ENCODE measurements around the gene BNC2. TPM values are rescaled to one million over a fixed set of nuclear protein-coding genes. Genes with fewer than 3 reads are reported as not detected.

Gene BNC2
- total RNA-seq, 1 experiment from 2014 or later: 4.9 TPM

DNA sequence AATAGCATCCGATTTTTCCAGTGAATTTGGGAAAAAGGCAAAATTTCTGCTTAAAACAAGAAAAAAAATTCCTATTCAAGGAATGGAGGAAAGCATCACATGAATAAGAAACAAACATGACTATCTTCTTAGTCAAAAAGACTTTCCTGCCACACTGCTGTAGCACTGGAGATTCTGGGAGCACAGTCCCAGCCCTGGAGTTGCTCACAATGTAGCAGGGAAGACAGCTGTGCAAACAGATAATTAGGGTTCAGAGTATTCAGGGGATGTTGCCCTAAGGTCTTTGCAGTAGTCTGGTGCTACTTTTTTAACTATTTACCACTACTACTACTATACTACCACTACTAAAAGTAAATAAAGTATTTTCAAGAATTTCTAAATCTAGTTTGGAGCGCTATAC lies 86.5 kb downstream of the BNC2 start:
- Histone ChIP-seq H3K27me3 (replicated peaks) (no peaks in the 10 kb centered on the region), H3K36me3 (no peaks in the 10 kb centered on the region), H3K4me3 (no peak overlapping the region), H3K27ac (no peak overlapping the region), H3K4me1 (replicated peaks) (no peaks in the 10 kb centered on the region), H3K9me3 (replicated peaks) (no peaks in the 10 kb centered on the region)
- DNase-seq (ENCODE audit: low read depth in 1 of 2, low spot score in 2 of 2): no peak

GRCh38 chr9:16782490-16782889 lies 88.0 kb downstream of the BNC2 start:
- Histone ChIP-seq H3K9me3 (replicated peaks) (no peaks in the 10 kb centered on the region), H3K4me1 (replicated peaks) (no peaks in the 10 kb centered on the region), H3K27ac (no peak overlapping the region), H3K36me3 (no peaks in the 10 kb centered on the region), H3K4me3 (no peak overlapping the region), H3K27me3 (replicated peaks) (no peaks in the 10 kb centered on the region)
- no peak for DNase-seq (ENCODE audit: low read depth in 1 of 2, low spot score in 2 of 2)

DNA sequence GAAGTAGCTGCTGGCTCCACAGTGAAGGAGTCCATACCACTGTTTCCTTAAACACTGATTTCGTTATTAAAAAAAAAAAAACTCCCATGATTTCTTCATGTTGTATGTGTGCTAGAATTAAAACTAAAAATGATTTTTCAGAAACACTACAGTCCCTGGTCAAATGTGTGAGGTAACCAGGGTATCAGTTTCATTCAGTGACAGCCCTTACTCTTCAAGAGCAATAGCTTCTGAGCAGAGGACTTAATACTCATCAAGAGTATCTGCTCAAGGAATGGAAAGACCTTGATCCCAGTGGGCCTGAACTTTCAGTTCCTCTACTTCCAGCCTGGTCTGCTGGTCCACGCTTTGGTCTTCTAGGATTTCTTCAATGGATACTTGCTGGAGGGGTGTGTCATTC lies 95.1 kb downstream of the BNC2 start:
- no peaks in the 10 kb centered on the region for H3K36me3 ChIP-seq
- H3K27ac ChIP-seq: no peak overlapping the region
- no peaks in the 10 kb centered on the region for H3K4me1 ChIP-seq (replicated peaks)
- no peaks in the 10 kb centered on the region for H3K9me3 ChIP-seq (replicated peaks)
- DNase-seq (ENCODE audit: low read depth in 1 of 2, low spot score in 2 of 2): no peak
- no peaks in the 10 kb centered on the region for H3K27me3 ChIP-seq (replicated peaks)
- no peak overlapping the region for H3K4me3 ChIP-seq

GRCh38 chr9:16773617-16774016 lies 96.9 kb downstream of the BNC2 start:
- Histone ChIP-seq H3K27ac (no peak overlapping the region), H3K9me3 (replicated peaks) (no peaks in the 10 kb centered on the region), H3K4me1 (replicated peaks) (no peaks in the 10 kb centered on the region), H3K36me3 (no peaks in the 10 kb centered on the region), H3K27me3 (replicated peaks) (no peaks in the 10 kb centered on the region), H3K4me3 (no peak overlapping the region)
- no peak for DNase-seq (ENCODE audit: low read depth in 1 of 2, low spot score in 2 of 2)

DNA sequence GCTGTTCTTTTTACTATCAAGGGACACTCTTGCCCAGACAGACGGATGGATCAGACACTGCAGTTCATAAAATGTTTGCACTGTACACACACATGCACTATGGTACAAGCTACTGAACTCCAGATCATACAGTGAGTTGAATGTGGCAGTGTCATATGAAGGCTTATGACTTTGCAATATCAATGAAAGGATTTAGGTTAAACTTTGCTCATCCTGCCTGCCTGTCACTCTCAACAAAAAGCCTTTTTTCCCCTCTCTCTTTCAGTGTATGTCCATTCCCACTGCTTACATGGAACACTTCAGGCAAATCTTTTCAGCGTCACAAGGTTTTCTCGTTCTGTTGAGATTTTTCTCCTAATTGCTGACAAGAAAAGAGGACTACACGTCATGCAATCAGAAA lies 97.4 kb downstream of the BNC2 start:
- no peak overlapping the region for H3K4me3 ChIP-seq
- H3K9me3 ChIP-seq (replicated peaks): no peaks in the 10 kb centered on the region
- no peaks in the 10 kb centered on the region for H3K4me1 ChIP-seq (replicated peaks)
- DNase-seq (ENCODE audit: low read depth in 1 of 2, low spot score in 2 of 2): no peak
- H3K27me3 ChIP-seq (replicated peaks): no peaks in the 10 kb centered on the region
- no peak overlapping the region for H3K27ac ChIP-seq
- H3K36me3 ChIP-seq: no peaks in the 10 kb centered on the region

- DNase-seq (ENCODE audit: low read depth in 1 of 2, low spot score in 2 of 2): no peak
- Histone ChIP-seq H3K9me3 (replicated peaks) (no peaks in the 10 kb centered on the region), H3K4me1 (replicated peaks) (no peaks in the 10 kb centered on the region), H3K27me3 (replicated peaks) (no peaks in the 10 kb centered on the region), H3K4me3 (no peak overlapping the region), H3K36me3 (no peaks in the 10 kb centered on the region), H3K27ac (no peak overlapping the region)
Observed at GRCh38 chr9:16771356-16771755, 99.1 kb downstream of the BNC2 start.

GRCh38 chr9:16769291-16769690 lies 101.2 kb downstream of the BNC2 start:
- Histone ChIP-seq H3K4me1 (replicated peaks) (no peaks in the 10 kb centered on the region), H3K36me3 (no peaks in the 10 kb centered on the region), H3K4me3 (no peak overlapping the region), H3K9me3 (replicated peaks) (no peaks in the 10 kb centered on the region), H3K27ac (no peak overlapping the region), H3K27me3 (replicated peaks) (no peaks in the 10 kb centered on the region)
- DNase-seq (ENCODE audit: low read depth in 1 of 2, low spot score in 2 of 2): no peak

DNA sequence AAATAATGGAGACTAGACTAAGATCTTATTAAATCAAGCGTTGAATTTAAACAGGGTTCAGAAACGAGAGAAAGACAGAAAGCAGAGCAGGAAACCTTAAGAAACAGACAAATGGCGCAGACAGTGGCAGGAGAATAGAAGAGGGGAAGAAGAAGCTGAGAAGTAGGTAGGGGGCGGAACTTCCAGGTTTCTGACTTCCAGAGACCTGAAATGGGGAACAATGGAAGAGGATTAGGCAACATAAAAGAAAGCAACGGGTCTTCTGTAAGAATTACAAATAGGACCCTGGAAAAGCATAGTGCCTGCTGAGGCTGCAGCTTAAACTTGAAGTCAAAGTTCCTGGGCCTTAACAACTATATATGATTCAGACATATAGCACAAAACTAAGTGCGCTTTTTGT lies 101.7 kb downstream of the BNC2 start:
- Histone ChIP-seq H3K36me3 (no peaks in the 10 kb centered on the region), H3K27ac (no peak overlapping the region), H3K9me3 (replicated peaks) (no peaks in the 10 kb centered on the region)

GRCh38 chr9:16767366-16767765 lies 103.1 kb downstream of the BNC2 start:
- Histone ChIP-seq H3K9me3 (replicated peaks) (no peaks in the 10 kb centered on the region), H3K4me3 (no peak overlapping the region), H3K36me3 (no peaks in the 10 kb centered on the region), H3K27me3 (replicated peaks) (no peaks in the 10 kb centered on the region), H3K27ac (no peak overlapping the region), H3K4me1 (replicated peaks) (no peaks in the 10 kb centered on the region)
- DNase-seq (ENCODE audit: low read depth in 1 of 2, low spot score in 2 of 2): no peak

More for the DNA sequence above, 101.7 kb downstream of the BNC2 start:
- Histone ChIP-seq H3K4me1 (replicated peaks) (no peaks in the 10 kb centered on the region), H3K4me3 (no peak overlapping the region), H3K27me3 (replicated peaks) (no peaks in the 10 kb centered on the region)
- DNase-seq (ENCODE audit: low read depth in 1 of 2, low spot score in 2 of 2): no peak

- Histone ChIP-seq H3K27ac (no peak overlapping the region), H3K36me3 (no peaks in the 10 kb centered on the region), H3K9me3 (replicated peaks) (no peaks in the 10 kb centered on the region), H3K27me3 (replicated peaks) (no peaks in the 10 kb centered on the region), H3K4me3 (no peak overlapping the region), H3K4me1 (replicated peaks) (no peaks in the 10 kb centered on the region)
- no peak for DNase-seq (ENCODE audit: low read depth in 1 of 2, low spot score in 2 of 2)
Observed at GRCh38 chr9:16763946-16764345, 106.5 kb downstream of the BNC2 start.

- DNase-seq (ENCODE audit: low read depth in 1 of 2, low spot score in 2 of 2): no peak
Observed at GRCh38 chr9:16755467-16756160, 114.9 kb downstream of the BNC2 start.

GRCh38 chr9:16754662-16755061 lies 115.8 kb downstream of the BNC2 start:
- H3K9me3 ChIP-seq (replicated peaks): no peaks in the 10 kb centered on the region
- H3K27ac ChIP-seq: no peak overlapping the region
- DNase-seq (ENCODE audit: low read depth in 1 of 2, low spot score in 2 of 2): no peak
- no peak overlapping the region for H3K4me3 ChIP-seq
- H3K36me3 ChIP-seq: no peaks in the 10 kb centered on the region
- no peaks in the 10 kb centered on the region for H3K4me1 ChIP-seq (replicated peaks)
- no peaks in the 10 kb centered on the region for H3K27me3 ChIP-seq (replicated peaks)

More at GRCh38 chr9:16755467-16756160, 114.9 kb downstream of the BNC2 start:
- H3K36me3 ChIP-seq: no peaks in the 10 kb centered on the region
- no peak overlapping the region for H3K4me3 ChIP-seq
- H3K27ac ChIP-seq: no peak overlapping the region
- H3K4me1 ChIP-seq (replicated peaks): no peaks in the 10 kb centered on the region
- H3K27me3 ChIP-seq (replicated peaks): no peaks in the 10 kb centered on the region
- H3K9me3 ChIP-seq (replicated peaks): no peaks in the 10 kb centered on the region

DNA sequence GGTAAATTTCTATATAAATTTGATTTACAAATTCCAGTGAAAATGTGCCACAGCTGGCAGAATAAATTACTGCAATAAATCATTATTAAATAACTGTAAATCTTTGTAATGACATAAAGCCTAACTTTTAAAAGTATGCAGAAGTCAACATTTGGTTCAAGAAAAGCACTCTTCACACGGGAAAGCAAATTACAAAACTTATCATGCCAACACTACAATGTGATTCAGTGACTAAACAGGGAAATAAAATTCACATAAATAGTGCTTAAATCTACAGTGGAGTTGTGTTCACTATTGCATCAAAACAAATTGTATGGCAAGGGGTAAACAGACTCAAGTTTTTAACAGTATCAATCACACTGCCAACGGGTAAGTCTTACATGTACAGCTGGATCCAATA lies 117.2 kb downstream of the BNC2 start:
- H3K36me3 ChIP-seq: no peaks in the 10 kb centered on the region
- DNase-seq (ENCODE audit: low read depth in 1 of 2, low spot score in 2 of 2): no peak
- no peaks in the 10 kb centered on the region for H3K27me3 ChIP-seq (replicated peaks)
- no peaks in the 10 kb centered on the region for H3K9me3 ChIP-seq (replicated peaks)
- no peak overlapping the region for H3K27ac ChIP-seq
- no peak overlapping the region for H3K4me3 ChIP-seq
- H3K4me1 ChIP-seq (replicated peaks): no peaks in the 10 kb centered on the region

GRCh38 chr9:16752601-16753000 lies 117.9 kb downstream of the BNC2 start:
- Histone ChIP-seq H3K9me3 (replicated peaks) (no peaks in the 10 kb centered on the region), H3K27me3 (replicated peaks) (no peaks in the 10 kb centered on the region), H3K27ac (no peak overlapping the region), H3K4me1 (replicated peaks) (no peaks in the 10 kb centered on the region), H3K36me3 (no peaks in the 10 kb centered on the region), H3K4me3 (no peak overlapping the region)
- DNase-seq (ENCODE audit: low read depth in 1 of 2, low spot score in 2 of 2): no peak

DNA sequence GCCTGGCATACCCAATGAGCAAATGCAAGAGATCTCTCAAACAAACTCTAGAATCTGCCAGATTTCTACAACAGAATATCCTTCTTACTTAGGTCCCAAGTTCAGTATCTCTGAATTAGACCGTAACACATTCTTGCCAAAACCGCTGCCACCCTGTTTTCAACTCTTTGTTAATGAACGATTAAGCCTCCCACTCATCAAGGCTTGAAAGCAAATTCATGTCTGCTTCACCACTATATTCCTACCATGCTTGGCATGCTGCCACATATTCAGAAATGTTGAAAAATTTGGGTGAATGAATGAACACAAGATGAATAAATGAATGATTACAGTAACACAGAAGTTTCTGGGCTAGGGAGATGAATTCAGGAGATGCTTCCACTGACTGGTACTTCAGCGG lies 119.9 kb downstream of the BNC2 start:
- Histone ChIP-seq H3K9me3 (replicated peaks) (no peaks in the 10 kb centered on the region), H3K27ac (no peak overlapping the region), H3K27me3 (replicated peaks) (no peaks in the 10 kb centered on the region), H3K4me1 (replicated peaks) (no peaks in the 10 kb centered on the region), H3K4me3 (no peak overlapping the region), H3K36me3 (no peaks in the 10 kb centered on the region)
- DNase-seq (ENCODE audit: low read depth in 1 of 2, low spot score in 2 of 2): no peak

Measured in SJSA1 (cell line).